Vagina (tissue), 2 donors: ENCODE measurements around the gene ADCY5.

Experiments
- CTCF ChIP-seq, 3 experiments: fragments of 450-650 bp in 2 of 3; fragments of 200-600 bp in 1 of 3; sonication (generic) in 1 of 3; IDR thresholded peaks; one replicate each; pipeline ENCODE4 v1.5.1; 2017 to 2019; ENCODE audit warnings: antibody characterized with exemption in 3 of 3, mild to moderate bottlenecking in 2 of 3, moderate library complexity in 2 of 3
- POLR2AphosphoS5 ChIP-seq, 2 donors: sonication (generic); formaldehyde crosslinking; IDR thresholded peaks; one replicate each; pipeline ENCODE4 v1.9.0; 2017; ENCODE audit warnings: antibody characterized with exemption in 2 of 2, mild to moderate bottlenecking in 2 of 2, low read depth in 1 of 2; ENCODE audit not compliant: insufficient read depth in 1 of 2

- TF ChIP-seq CTCF (IDR thresholded peaks at IDR 0.05) (no peak), POLR2AphosphoS5 (IDR thresholded peaks at IDR 0.05; ENCODE audit: insufficient read depth in 1 of 2, low read depth in 1 of 2) (no peak)
Observed at GRCh38 chr3:123377243-123377740, 71.6 kb downstream of the ADCY5 start.
